Activated effector memory CD4-positive, alpha-beta T cell treated with Interleukin-2 at 50 U/mL for 16 hours (primary cell): ENCODE data around the gene PI16.
A peak's percentile ranks its signal among the peaks of the same experiment; 100 is the strongest.
"Not testable (repeated sequence)": the region's sequence is repeated elsewhere in the genome, so short reads cannot be mapped to it uniquely, and the experiment has no call there.

Source experiments
- DNase-seq: peaks from one replicate; pipeline ENCODE4 v3.0.0-alpha.2; 2020

The PI16 gene

DNA sequence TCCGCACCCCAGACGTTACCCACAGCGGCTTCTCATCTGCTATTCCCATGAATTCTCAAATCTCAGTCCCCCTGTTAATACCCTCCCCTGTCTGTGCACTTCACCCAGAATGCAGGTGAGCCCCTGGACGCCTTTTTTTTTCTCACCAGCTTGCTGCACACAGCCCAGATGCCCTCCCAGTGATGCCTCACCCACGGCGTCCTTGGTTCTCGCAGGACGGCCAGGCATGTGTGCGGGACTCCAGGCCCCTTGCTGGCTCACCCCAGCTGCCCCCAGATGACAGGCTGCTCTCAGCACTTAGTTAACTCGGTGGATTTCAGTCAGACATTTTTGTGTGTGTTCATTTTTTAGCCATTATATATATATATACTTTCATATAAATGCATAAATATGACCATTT, 25.4 kb upstream of the PI16 start:
- no peak for DNase-seq

DNA sequence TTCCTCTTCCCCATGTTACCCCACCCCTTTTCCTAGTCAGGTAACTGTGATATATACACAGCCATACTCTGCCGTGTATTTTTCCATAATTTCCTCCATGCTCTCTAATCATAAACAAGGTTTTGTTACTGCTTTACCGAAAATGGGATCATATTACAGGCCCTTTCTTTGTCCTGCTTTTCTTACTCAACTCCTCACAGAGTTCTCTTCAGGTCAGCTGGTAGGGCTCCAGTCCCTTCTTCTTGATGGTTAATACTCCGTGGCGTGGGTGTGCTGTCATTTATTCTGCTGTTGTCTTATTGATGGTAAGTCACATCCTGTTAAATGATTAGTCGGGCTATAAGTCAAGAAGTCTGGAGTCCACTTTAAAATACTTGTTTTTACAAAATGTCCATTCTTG, 24.9 kb upstream of the PI16 start:
- DNase-seq = no peak

DNA sequence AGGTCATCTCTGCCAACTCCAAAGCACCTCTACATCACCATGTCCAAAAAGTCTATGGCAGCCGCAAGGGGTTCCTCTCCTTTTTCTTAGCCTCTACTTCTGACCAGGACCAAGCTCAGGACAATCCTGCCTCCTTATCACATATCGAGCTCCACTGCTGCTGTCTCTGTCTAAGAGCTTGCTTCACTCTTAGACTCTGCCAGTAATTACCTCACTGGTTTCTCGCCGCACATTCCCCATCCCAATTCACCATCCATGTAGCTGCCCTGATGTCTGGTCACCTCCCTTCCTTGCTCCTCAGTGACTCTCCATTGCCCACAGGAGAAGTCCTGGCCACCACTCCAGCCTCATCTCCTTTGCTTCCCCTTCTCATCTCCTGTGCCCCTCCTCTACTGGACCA, 24.1 kb upstream of the PI16 start:
- DNase-seq = no peak

DNA sequence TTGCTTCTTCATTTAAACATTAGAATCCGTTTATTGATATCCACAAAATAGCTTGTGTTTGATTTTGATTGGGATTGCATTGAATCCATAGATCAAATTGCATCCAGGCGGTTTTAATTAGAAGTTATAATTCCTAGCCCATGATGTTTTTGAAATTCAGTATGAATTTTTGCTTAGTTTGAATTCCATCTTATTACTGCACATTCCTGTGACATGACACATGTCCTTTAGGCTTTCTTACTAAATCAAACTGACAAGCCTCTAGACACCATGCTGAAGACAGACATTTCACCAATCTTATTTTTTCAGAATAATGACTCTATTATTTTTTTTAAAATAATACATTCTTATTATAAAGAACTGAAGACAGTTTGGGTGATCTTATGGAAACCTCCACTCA, 21.4 kb upstream of the PI16 start:
- DNase-seq = no peak

DNA sequence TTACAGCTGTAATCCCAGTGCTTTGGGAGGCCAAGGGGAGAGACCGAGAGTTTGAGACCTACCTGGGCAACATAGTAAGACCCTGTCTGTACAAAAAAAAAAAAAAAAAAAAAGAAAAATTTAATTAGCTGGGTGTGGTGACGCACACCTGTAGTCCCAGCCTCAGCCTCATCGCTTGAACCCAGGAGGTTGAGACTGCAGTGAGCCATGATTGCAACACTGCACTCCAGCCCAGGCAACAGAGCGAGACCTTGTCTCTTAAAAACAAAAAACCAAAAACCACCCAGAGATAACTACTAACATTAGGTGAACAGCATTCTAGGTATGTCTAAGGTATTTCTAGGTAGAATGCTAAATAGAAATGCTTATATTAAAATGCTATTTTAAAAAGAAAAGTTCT, 21.0 kb upstream of the PI16 start:
- no peak for DNase-seq

DNA sequence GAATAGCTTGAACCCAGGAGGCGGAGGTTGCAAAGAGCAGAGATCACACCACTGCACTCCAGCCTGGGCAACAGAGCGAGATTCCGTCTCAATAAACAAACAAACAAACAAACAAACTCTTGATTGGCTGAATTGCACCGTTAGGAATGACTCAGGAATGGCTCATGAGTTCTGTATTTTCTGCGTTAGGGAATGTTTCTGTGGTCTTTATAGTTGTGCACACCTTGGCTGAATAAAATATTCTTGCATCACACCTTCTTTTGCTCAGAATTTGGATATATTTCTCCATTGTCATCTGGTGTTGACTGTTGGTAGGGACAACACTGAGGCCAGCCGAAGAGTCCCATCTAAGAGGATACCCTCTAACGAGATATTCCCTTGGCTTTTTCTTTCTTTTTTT, 19.6 kb upstream of the PI16 start:
- DNase-seq = no peak

DNA sequence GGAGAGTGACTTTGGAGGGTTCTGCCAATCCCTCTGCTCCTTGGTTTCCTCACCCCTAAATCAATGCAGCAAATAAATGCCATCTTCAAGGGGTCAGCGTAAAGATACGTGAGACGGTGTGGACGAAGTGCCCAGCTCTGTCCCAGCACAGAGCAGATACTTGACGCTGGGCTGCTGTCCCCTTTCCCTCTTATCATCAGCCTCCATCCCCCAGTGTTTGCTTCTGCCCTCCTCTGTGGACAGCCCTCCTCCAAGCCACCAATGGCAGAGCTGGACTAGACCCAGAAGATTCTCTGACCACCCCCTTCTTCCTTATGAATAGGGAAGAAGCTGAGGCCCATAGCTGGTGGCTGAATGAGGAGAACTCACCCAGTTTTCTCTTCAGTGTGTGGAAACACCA, 17.7 kb upstream of the PI16 start:
- no peak for DNase-seq

DNA sequence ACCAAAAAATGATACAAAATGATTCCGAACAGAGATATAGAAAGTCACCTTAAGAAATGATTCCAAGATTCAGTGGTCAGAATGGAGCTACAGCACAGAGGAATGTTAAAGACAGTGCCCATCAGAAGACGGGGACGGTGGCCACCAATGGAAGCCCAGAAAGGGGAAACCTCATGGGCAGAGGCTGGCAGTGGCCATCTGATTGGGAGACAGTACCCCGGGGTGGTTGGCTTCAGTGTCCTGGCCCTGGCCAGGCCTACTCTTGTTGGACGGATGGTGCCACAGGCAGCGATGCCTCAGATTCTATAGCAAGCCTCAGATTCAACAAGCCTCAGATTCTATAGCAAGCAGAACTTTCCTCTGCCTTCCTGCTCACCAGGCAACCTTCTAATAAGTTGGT, 16.6 kb upstream of the PI16 start:
- no peak for DNase-seq

DNA sequence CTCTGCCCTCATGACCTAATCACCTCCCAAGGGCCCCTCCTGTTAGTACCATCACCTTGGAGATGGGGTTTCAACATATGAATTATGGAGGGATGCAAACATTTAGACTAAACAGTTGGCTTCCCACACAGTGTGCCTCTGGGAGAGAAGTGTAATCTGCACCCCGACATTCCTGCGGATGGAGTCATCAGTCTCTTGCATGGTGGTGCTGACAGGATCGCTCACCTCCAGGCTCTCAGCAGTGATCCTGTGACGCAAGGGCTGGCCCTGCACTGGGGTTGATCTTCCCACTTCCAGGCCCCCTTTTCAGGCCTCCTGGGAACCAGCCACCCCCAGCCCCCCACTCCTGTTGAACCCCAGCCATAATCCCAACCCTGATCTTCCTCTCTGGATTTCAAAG, 16.0 kb upstream of the PI16 start:
- DNase-seq = no peak

DNA sequence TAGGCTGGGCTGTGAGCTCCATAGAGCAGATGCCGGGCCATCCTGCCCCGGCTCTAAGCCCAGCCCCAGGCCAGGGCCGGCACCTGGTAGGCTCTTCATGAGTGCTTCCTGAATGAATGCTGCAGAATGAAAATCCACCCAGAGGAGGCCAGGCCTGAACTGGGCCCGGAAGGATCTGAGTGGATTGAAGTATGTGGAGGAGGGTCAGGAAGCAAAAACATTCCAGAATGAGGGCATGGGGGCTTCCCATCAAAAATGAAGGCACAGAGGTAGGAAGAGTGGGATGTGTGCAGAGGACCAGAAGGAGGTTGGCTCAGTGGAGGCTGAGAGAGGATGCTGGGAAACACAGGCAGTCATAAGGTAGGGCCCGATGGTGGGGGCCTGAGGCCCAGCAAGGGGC, 15.5 kb upstream of the PI16 start:
- not testable (repeated sequence) for DNase-seq

DNA sequence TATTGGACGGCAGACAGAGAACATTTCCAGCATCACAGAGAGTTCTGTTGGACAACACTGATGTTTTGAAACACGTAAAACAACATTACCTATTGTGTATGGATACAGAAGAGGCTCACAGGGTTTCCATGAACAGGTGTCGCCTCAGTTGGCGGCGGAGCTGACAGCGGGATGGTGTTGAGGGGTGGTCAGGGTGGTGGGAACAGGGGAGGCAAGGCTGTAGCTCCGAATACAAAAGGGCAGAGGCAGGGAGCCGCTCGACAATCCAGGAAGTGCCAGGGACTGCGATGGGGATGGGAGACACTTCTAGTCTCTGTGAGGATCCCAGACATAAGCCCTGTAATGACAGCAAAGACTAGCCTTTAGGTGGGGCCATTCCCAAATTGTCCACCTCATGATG, 14.5 kb upstream of the PI16 start:
- no peak for DNase-seq

DNA sequence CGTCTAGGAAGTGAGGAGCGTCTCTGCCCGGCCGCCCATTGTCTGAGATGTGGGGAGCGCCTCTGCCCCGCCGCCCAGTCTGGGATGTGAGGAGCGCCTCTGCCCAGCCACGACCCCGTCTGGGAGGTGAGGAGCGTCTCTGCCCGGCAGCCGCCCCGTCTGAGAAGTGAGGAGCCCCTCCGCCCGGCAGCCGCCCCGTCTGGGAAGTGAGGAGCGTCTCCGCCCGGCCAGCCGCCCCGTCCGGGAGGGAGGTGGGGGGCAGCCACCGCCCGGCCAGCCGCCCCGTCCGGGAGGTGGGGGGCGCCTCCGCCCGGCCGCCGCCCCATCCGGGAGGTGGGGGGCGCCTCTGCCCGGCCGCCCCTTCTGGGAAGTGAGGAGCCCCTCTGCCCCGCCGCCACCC, 13.0 kb upstream of the PI16 start:
- DNase-seq = not testable (repeated sequence)

DNA sequence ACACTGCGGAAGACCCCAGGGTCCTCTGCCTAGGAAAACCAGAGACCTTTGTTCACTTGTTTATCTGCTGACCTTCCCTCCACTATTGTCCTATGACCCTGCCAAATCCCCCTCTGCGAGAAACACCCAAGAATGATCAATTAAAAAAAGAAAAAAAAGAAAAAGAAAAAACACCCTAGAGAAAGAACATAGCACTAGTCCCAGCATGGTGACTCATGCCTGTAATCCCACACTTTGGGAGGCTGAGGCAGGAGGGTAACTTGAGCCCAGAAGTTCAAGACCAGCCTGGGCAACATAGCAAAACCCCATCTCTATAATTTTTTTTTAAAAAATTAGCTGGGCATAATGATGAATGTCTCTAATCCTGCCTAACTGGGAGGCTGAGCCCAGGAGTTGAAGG, 12.2 kb upstream of the PI16 start:
- DNase-seq = not testable (repeated sequence)

DNA sequence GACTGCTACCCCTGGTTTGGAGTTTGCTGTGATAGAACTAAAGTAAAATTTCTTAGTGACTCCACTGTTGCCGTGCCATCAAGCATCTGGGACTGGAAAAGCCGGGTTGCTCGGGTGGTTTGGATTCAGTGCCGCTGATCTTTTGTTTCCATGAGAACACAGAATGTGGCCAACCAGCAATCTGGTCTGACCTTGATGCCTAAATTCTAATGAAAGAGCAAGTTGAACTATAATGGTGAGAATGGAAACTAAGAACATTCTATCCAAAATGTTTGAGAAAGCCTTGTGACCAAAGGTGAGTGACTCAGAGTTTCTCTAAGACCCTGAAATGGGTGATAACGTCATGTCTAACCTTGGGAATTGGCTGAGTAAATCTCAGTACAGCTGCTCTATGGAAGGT, 9.9 kb upstream of the PI16 start:
- DNase-seq = no peak

DNA sequence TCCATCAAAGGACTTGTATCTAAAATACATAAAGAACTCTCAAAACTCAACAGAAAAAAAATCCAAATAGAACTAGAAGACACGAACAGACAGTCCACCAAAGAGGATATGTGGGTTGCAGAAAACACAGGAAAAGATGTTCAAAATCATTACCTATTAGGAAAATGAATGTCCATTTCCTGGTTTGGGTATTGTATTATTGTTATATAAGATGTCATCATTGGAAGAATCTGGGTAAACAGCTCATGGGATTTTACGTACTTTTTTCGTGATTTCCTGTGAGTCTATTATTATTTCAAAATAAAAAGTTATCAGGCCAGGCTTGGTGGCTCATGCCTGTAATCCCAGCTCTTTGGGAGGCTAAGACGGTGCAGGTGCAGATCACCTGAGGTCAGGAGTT, 9.2 kb upstream of the PI16 start:
- DNase-seq = no peak

DNA sequence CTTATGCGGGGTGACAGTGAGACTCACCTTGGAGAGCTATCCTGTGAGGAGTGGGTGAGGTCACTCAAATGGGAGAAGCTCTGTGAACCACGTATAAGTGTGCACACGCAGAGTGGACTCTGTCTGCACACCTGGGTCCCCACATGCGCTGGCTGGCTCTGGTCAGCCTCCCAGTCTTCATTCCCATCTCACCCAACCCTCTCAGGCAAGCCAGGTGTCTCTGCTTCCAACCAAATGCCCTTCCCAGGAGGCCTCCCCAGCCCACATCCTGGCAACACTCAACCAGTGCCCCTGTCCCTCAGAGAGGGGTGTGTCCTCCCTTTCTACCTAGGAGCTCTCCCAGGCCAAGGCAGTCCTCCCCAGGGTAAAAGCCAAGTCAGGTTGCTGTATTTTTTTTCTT, 8.0 kb upstream of the PI16 start:
- DNase-seq = no peak

DNA sequence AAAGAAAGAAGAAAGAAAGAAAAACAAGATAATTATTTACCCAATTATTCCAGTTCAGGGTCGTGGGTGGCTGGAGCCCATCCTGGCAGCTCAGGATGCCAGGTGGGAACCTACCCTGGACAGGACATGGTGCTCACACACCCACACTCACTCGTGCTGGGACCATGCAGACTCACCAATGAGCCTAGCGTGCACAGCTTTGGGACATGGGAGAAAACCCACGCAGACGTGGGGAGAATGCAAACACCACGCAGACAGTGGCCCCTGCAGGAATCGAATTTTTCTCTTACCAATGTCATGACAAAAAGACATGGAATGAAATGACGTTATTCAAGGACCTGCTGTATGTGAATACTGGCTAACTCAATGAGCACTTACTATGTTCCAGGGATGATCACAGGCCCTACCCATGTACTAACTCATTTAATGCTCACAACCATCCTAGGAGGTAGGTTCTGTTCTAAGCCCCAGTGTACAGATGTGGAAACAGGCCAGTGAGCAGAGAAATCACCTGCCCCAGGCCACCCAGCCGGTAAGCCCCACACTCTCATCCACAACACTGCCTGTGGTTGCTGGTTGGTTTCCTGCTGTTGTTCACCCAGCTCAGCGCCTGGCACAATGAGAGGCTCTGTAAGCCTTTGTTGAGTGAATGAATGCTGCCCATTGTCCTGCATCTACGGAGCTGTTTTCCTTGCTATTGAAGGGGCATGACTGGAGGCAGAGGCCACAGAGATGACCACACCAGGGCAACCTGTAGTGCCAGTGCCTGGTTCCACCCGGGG, 6.8 kb upstream of the PI16 start:
- DNase-seq = peak; percentile 40

DNA sequence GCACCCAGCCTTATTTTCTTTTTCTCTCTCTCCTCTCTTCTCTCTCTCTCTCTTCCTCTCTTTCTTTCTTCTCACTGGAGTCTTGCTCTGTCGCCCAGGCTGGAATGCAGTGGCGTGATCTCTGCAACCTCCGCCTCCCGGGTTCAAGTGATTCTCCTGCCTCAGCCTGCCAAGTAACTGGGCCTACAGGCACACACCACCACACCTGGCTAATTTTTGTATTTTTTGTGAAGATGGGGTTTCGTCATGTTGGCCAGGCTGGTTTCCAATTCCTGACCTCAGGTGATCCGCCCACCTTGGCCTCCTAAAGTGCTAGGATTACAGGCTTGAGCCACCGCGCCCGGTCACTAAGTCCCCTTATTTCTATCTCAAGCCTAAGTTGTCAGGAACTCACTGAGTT, 5.5 kb upstream of the PI16 start:
- not testable (repeated sequence) for DNase-seq

DNA sequence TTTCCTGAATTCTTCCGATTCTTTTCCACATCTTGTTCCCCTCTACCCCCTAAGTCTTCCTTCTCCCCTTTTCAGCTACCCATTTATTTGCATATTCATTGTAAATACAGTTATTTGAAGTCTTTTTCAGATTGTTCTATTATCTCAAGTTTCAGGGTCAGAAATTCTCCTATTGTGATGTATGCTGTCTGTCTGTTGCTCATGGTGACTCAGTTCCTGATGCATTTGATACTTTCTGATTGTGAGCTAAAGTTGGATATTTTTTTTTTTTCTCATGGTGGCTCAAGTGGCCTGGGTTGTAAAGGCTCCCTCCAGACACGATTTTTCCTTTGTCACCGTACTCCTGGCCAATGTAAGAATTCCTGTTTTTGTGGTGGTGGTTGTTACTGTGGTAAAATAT, 4.9 kb upstream of the PI16 start:
- no peak for DNase-seq

DNA sequence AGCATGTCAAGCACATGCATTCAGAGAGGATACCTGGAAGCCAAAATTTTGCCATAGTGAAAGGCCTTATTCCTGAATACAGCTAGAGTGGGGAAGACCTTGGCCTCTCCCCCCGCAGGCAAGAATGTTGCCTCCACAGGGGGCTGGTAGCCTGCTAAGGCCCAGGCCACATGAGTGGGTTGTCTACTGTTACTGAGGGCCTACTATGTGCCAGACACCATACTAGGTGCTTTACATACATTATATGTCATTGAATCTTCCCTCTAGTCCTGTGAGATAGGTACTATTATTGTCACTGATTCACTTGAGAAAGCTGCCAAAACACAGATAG, 642 bp upstream of the PI16 start:
- DNase-seq = no peak

DNA sequence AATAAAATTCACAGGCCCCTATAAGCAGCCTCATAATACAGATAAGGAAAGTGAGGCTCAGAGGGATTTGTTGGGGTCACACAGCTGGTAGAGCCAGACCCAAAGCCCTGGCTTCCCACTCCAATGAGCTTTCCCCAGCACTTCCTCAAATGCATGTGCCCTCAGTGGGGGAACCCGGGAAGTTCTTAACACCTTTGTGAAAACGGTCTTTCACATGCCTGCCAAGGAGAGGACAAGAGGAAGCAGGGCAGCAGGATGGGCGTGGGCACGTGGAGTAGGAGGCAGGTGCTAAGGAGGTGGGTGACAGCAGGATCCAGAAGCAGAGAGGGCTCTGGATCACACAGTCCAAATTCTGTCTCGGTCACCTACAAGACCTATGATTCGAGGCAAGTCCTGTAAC, 598 bp downstream of the PI16 start:
- DNase-seq = no peak

DNA sequence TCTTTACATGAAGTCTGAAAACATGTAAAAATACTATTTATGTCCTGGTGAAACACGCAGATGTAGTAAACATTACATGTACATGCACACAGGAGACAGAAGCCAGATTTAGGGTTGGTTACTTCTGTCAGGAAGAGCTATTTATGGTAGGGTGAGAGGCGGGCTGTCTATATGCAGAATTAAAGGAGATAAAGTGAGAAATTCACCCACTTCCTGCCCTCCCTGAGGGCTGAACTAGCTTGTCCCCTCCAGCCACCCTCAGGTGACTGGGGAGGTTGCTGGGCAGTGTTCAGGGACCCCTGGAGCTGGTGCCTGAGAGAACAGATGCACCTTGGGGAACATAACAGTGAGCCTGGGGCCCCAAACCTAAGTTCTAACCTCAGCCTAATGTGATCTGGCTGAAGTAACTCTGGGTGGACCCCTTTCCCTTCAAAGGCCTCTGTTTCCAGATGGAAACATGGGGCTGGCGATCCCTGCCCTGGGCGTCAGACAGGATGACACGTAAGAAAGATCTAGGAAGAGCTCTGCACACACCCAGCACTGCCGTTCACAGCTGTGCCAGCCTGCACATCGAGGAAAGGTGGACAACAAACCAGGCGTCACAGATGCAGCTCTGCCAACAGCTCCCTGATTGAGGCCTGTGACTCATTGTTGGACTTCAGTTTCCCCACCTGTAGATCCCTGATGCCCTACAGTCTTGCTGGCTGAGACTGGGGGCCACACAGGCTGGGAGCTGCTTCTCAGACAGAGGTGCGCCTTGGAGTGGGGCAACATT, 1.3 kb downstream of the PI16 start:
- DNase-seq = no peak

DNA sequence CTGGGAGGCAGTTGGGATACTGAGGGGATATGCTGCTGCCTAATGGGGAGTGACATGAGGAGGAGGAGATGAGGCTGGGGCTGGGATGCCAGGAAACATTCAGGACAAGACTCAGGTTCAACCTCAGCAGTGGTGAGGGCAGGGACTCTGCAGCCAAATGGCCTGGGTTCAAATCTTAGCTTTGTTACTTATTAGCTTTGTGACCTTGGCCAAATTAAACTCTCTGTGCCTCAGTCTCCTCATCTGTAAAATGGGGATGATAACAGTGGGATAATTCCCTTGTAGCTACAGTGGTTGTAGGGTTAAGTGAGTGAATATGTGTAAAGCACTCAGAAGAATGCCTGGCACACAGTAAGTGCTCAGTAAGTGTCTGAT, 1.9 kb downstream of the PI16 start:
- no peak for DNase-seq

DNA sequence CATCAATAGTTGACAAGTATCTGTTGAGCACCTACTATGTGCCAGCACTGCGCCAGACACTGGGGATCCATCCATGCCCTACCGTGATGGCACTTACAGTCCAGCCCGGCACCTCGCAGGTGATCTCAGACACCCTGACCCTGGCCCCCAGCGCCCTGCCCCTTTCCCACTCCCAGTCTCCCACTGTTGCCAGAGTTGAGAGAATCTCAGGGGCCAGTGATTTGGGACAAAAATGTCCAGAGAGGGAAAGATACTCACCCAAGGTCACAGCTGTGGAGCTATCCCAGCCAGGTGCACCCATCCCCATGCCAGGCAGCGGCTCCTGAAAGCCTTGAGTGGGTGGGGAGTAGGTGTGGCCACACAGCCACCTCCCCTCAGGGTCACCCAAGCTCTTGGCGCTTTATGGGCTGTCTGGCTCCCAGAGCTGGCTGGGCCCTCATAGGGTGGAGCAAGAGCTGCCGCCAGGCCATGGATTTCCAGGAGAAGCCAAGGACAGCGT, 3.3 kb downstream of the PI16 start:
- no peak for DNase-seq
